CD1c-positive myeloid dendritic cell (primary cell): ENCODE results near the gene SNAPC1.
A peak's percentile ranks its signal among the peaks of the same experiment; 100 is the strongest.

Experiments
- DNase-seq: peaks from one replicate; pipeline ENCODE4 v3.0.0-alpha.2; 2016; ENCODE audit errors: extremely low spot score

SNAPC1 gene

GRCh38 chr14:61811882-61812346, 49.7 kb downstream of the SNAPC1 start:
- DNase-seq: no peak

GRCh38 chr14:61812347-61813095, 50.3 kb downstream of the SNAPC1 start, which contains the start of gene SYT16:
TSS of gene SYT16 (plus strand) at chr14:61812703.
- no peak for DNase-seq

- no peak for DNase-seq
Observed at GRCh38 chr14:61813096-61813606, 50.9 kb downstream of the SNAPC1 start.

- DNase-seq: no peak
Observed at GRCh38 chr14:61822458-61822857, 60.2 kb downstream of the SNAPC1 start.

- no peak for DNase-seq
Observed at GRCh38 chr14:61832783-61833182, 70.6 kb downstream of the SNAPC1 start.

- no peak for DNase-seq
Observed at GRCh38 chr14:61836184-61836583, 74.0 kb downstream of the SNAPC1 start.

GRCh38 chr14:61836807-61837206, 74.6 kb downstream of the SNAPC1 start:
- no peak for DNase-seq

- DNase-seq: peak; percentile 85
Observed at GRCh38 chr14:61837336-61838229, 75.4 kb downstream of the SNAPC1 start.

GRCh38 chr14:61838661-61839245, 76.5 kb downstream of the SNAPC1 start:
- no peak for DNase-seq

- DNase-seq: no peak
Observed at GRCh38 chr14:61839507-61839906, 77.3 kb downstream of the SNAPC1 start.

GRCh38 chr14:61841145-61841544, 78.9 kb downstream of the SNAPC1 start:
- DNase-seq: no peak
